Measurements from ENCODE around the gene MLPH.

DNA sequence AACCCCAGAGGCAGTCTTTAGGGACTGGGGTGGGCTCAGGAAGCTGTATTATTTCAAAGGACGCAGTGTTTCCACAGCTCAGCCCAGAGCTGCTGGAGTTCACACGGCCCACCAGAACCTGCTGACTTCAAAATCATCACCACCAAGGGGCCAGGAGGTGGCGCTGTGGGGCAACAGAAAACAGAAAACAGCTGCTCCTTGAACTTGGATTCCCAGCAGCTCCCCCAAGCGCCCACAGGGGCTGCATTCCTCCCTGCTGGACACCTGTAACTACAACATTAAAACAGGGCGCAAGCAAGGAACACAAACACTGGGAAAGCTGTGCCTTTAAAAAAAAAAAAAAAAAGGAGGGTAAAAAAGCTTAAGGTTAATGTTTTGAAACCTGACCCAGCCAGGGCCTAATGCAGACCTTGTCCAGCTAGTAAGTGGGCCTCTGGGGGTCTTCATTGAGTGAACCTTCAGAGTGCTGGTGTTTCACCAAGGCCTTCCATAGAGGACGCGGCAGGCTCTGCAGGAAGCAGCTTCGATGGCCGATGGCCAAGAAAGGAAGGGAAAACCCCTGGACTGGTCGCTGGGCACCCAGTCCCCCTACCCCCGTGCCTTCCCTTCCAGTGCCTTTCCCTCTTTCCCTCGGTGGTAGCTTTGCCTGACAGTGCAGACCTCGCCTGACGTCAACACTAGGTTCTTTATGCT is 25.9 kb downstream of the MLPH start:
- TF ChIP-seq CTCF (conservative IDR thresholded peaks at IDR 0.05 in 1 of 2, IDR thresholded peaks at IDR 0.05 in 1 of 2; ENCODE audit: extremely low read depth in 1 of 2, insufficient read depth in 1 of 2, low read depth in 1 of 2, low read length in 2 of 2) (peak; percentile 71 to 91), EZH2 (IDR thresholded peaks at IDR 0.05; ENCODE audit: borderline replicate concordance, low read length) (no peak)

All from mammary epithelial cell (primary cell).